Measurements from ENCODE around the gene RAD51B.

The RAD51B gene

DNA sequence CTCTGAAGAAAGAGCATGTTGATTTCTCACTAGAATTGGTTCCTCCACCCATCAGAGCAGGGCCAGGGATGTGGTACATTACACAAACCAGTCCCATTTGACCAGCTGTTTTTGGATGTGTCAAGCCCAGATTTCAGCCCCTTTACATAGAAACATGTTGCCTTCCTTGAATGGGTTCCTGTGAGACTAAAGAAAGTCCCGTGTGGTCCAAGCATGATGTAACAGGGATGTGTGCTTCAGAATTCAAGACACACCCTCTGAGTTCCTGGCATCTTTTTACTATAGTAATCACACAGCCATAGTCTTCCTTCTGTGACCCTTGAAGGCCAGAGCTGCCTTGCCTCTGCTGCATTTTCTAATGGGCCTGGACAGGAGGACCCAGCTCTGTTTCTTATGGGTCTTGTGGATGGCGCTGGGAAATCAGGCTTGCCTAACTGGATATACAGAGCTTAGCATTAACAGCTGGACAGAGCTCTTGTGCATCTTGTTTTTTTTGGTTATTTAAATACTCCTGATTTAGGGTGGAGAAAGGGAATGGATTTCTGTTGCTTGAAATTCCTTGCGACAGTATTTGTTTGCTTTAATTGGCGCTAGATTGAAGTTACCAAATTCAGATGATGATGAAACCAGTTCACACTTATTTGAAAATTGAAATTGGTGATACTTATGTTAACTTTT is 632.3 kb downstream of the RAD51B start:
- H3K9me3 ChIP-seq (ENCODE audit: control insufficient read depth, low read length) = no peaks in the 10 kb centered on the region
- H3K4me1 ChIP-seq = no peaks in the 10 kb centered on the region
- H2AFZ ChIP-seq = no peak overlapping the region
- H3K9ac ChIP-seq = no peak overlapping the region
- no peaks in the 10 kb centered on the region for H3K27me3 ChIP-seq (ENCODE audit: control insufficient read depth, insufficient read depth, low read length)
- H3K79me2 ChIP-seq = no peaks in the 10 kb centered on the region
- H3K4me2 ChIP-seq (ENCODE audit: low read length) = no peak overlapping the region
- TF ChIP-seq, protein P1, sequence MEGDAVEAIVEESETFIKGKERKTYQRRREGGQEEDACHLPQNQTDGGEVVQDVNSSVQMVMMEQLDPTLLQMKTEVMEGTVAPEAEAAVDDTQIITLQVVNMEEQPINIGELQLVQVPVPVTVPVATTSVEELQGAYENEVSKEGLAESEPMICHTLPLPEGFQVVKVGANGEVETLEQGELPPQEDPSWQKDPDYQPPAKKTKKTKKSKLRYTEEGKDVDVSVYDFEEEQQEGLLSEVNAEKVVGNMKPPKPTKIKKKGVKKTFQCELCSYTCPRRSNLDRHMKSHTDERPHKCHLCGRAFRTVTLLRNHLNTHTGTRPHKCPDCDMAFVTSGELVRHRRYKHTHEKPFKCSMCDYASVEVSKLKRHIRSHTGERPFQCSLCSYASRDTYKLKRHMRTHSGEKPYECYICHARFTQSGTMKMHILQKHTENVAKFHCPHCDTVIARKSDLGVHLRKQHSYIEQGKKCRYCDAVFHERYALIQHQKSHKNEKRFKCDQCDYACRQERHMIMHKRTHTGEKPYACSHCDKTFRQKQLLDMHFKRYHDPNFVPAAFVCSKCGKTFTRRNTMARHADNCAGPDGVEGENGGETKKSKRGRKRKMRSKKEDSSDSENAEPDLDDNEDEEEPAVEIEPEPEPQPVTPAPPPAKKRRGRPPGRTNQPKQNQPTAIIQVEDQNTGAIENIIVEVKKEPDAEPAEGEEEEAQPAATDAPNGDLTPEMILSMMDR (IDR thresholded peaks at IDR 0.05) = no peak
- no peaks in the 10 kb centered on the region for H3K36me3 ChIP-seq (ENCODE audit: control insufficient read depth, insufficient read depth, low read length)
- H3K27ac ChIP-seq = no peak overlapping the region
- H3K4me3 ChIP-seq (ENCODE audit: low read depth, low read length) = no peak overlapping the region

GRCh38 chr14:68458253-68458652 is 638.7 kb downstream of the RAD51B start:
- Histone ChIP-seq H3K27me3 (ENCODE audit: control insufficient read depth, insufficient read depth, low read length) (no peaks in the 10 kb centered on the region), H3K4me1 (peaks cover 22% of the 10 kb centered on the region), H3K4me3 (ENCODE audit: low read depth, low read length) (no peak overlapping the region), H3K79me2 (no peaks in the 10 kb centered on the region), H3K36me3 (ENCODE audit: control insufficient read depth, insufficient read depth, low read length) (no peaks in the 10 kb centered on the region), H3K4me2 (ENCODE audit: low read length) (peak overlapping the region; percentile 8), H3K27ac (peak overlapping the region; percentile 80), H3K9ac (no peak overlapping the region), H3K9me3 (ENCODE audit: control insufficient read depth, low read length) (no peaks in the 10 kb centered on the region), H2AFZ (peak overlapping the region; percentile 6)
- TF ChIP-seq, protein P1 (IDR thresholded peaks at IDR 0.05) = no peak

DNA sequence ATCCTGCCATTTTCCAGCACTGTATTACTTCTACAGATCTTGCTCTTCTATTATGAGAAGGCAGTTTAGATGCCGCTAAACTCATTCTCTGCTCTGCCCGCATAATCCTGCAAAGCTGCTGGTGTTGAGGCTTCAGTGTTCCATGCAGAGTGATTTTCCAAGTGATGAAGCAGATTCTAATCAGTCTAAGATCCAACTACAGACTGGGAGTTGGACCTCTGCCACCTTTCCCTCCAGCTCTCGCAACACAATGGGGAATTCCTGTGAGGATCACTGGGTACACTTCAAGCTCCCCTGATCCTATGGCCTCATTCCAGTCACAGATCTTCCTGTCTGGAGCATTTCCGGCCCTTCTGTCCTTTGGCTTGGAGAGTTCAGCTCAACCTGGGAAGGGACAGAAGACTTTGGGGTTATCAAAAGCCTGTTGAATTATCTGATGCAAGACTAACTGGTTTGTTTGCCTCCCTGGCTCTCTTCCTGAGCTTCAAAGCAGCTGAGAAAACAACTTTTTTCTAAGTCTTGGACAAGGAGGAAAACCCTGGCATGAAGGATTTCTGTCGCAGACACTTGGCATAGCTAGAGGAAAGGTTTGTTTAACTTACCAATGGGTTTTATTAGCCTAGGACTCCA is 639.4 kb downstream of the RAD51B start:
- H3K9ac ChIP-seq = no peak overlapping the region
- H3K79me2 ChIP-seq = no peaks in the 10 kb centered on the region
- H3K9me3 ChIP-seq (ENCODE audit: control insufficient read depth, low read length) = no peaks in the 10 kb centered on the region
- H3K27me3 ChIP-seq (ENCODE audit: control insufficient read depth, insufficient read depth, low read length) = no peaks in the 10 kb centered on the region
- H3K27ac ChIP-seq = peak overlapping the region; percentile 80
- peaks cover 22% of the 10 kb centered on the region for H3K4me1 ChIP-seq
- peak overlapping the region; percentile 42 for H2AFZ ChIP-seq
- peak overlapping the region; percentile 61 for H3K4me2 ChIP-seq (ENCODE audit: low read length)
- TF ChIP-seq, protein P1 (IDR thresholded peaks at IDR 0.05) = no peak
- peak overlapping the region; percentile 39 for H3K4me3 ChIP-seq (ENCODE audit: low read depth, low read length)
- H3K36me3 ChIP-seq (ENCODE audit: control insufficient read depth, insufficient read depth, low read length) = no peaks in the 10 kb centered on the region

- H3K27ac ChIP-seq = peak overlapping the region; percentile 80
- H3K36me3 ChIP-seq (ENCODE audit: control insufficient read depth, insufficient read depth, low read length) = no peaks in the 10 kb centered on the region
- no peak overlapping the region for H3K9ac ChIP-seq
- H3K4me2 ChIP-seq (ENCODE audit: low read length) = peak overlapping the region; percentile 61
- peaks cover 29% of the 10 kb centered on the region for H3K4me1 ChIP-seq
- no peaks in the 10 kb centered on the region for H3K27me3 ChIP-seq (ENCODE audit: control insufficient read depth, insufficient read depth, low read length)
- peak overlapping the region; percentile 39 for H3K4me3 ChIP-seq (ENCODE audit: low read depth, low read length)
- TF ChIP-seq, protein P1 (IDR thresholded peaks at IDR 0.05) = no peak
- H3K79me2 ChIP-seq = no peaks in the 10 kb centered on the region
- peak overlapping the region; percentile 42 for H2AFZ ChIP-seq
- no peaks in the 10 kb centered on the region for H3K9me3 ChIP-seq (ENCODE audit: control insufficient read depth, low read length)
These were observed 640.0 kb downstream of the RAD51B start for GRCh38 chr14:68459480-68460136.

All from parathyroid adenoma (tissue), 2 donors.